Neural cell (in vitro differentiated cells): ENCODE data around the gene COX7A2L. TPM values are rescaled to one million over a fixed set of nuclear protein-coding genes. Genes with fewer than 3 reads are reported as not detected.

ENCODE experiments used
- H2AFZ ChIP-seq: fragments of 200-600, 300-800 bp; sonication (generic), shearing (Covaris generic); 2 replicates; pipeline ENCODE4 v1.6.0; 2014; ENCODE audit warnings: low read depth, mild to moderate bottlenecking, antibody characterized with exemption, low read length, moderate library complexity
- H3F3A ChIP-seq: fragments of 200-600 bp; shearing (Covaris generic); 2 replicates; pipeline ENCODE4 v1.6.1; 2016; ENCODE audit warnings: mild to moderate bottlenecking, moderate library complexity, mixed read lengths, antibody characterized with exemption, low read length; ENCODE audit not compliant: insufficient read depth, poor library complexity, severe bottlenecking
- H3K27ac ChIP-seq: fragments of 200-600, 300-800 bp; sonication (generic), shearing (Covaris generic); 2 replicates; pipeline ENCODE4 v1.5.1; 2014; ENCODE audit warnings: mild to moderate bottlenecking, low read length, moderate library complexity
- H3K27me3 ChIP-seq: fragments of 300-800, 200-600 bp; sonication (generic), shearing (Covaris generic); 2 replicates; pipeline ENCODE4 v1.6.0; 2014; ENCODE audit warnings: mild to moderate bottlenecking, low read depth, low read length, moderate library complexity; ENCODE audit not compliant: insufficient read depth
- H3K36me3 ChIP-seq: fragments of 300-800, 200-600 bp; sonication (generic), shearing (Covaris generic); 2 replicates; pipeline ENCODE4 v1.5.1; 2014; ENCODE audit warnings: mild to moderate bottlenecking, antibody characterized with exemption, low read length, moderate library complexity; ENCODE audit not compliant: insufficient read depth
- H3K4me2 ChIP-seq: fragments of 300-800, 200-600 bp; sonication (generic), shearing (Covaris generic); 2 replicates; pipeline ENCODE4 v1.6.0; 2014; ENCODE audit warnings: mild to moderate bottlenecking, low read length
- H3K4me3 ChIP-seq: fragments of 300-800, 200-600 bp; sonication (generic), shearing (Covaris generic); 2 replicates; pipeline ENCODE4 v1.5.1; 2014; ENCODE audit warnings: mild to moderate bottlenecking, low read length, moderate library complexity
- H3K79me2 ChIP-seq: fragments of 200-600 bp; shearing (Covaris generic); replicated peaks from 2 replicates; pipeline ENCODE4 v1.6.0; 2014; ENCODE audit warnings: mild to moderate bottlenecking, low read length, moderate library complexity; ENCODE audit not compliant: insufficient read depth
- H3K9ac ChIP-seq: fragments of 300-800, 200-600 bp; sonication (generic), shearing (Covaris generic); 2 replicates; pipeline ENCODE4 v1.6.1; 2016; ENCODE audit warnings: mild to moderate bottlenecking, low read length, mixed read lengths
- H3K9me2 ChIP-seq: fragments of 200-600 bp; shearing (Covaris generic); 2 replicates; pipeline ENCODE4 v1.6.1; 2016; ENCODE audit warnings: mild to moderate bottlenecking, low read length, mixed read lengths; ENCODE audit not compliant: insufficient read depth
- H3K9me3 ChIP-seq: fragments of 200-600, 300-800 bp; sonication (generic), shearing (Covaris generic); 2 replicates; pipeline ENCODE4 v1.6.1; 2016; ENCODE audit warnings: mild to moderate bottlenecking, mixed run types, low read length, moderate library complexity, mixed read lengths
- H4K20me1 ChIP-seq: fragments of 200-600 bp; shearing (Covaris generic); 2 replicates; pipeline ENCODE4 v1.6.1; 2016; ENCODE audit warnings: mild to moderate bottlenecking, mixed run types; ENCODE audit not compliant: insufficient read depth
- EP300 ChIP-seq: fragments of 450-650 bp; conservative IDR thresholded peaks from 2 replicates; pipeline ENCODE4 v1.6.1; 2014; ENCODE audit warnings: antibody characterized with exemption, mild to moderate bottlenecking, moderate library complexity; ENCODE audit not compliant: poor library complexity, severe bottlenecking
- EZH2 ChIP-seq: fragments of 200-600, 300-800 bp; shearing (Covaris generic), sonication (generic); IDR thresholded peaks from 2 replicates; pipeline ENCODE4 v1.6.1; 2014; ENCODE audit warnings: antibody characterized with exemption, low read length, borderline replicate concordance, mild to moderate bottlenecking; ENCODE audit not compliant: insufficient read depth, poor library complexity, severe bottlenecking
- MXI1 ChIP-seq: fragments of 450-650 bp; conservative IDR thresholded peaks from 2 replicates; pipeline ENCODE4 v1.6.1; 2014; ENCODE audit warnings: antibody characterized with exemption, mild to moderate bottlenecking; ENCODE audit not compliant: poor library complexity, severe bottlenecking
- POLR2AphosphoS5 ChIP-seq: IDR thresholded peaks from 2 replicates; pipeline ENCODE4 v1.6.1; 2012
- RAD21 ChIP-seq: fragments of 450-650 bp; conservative IDR thresholded peaks from 2 replicates; pipeline ENCODE4 v1.6.1; 2014; ENCODE audit warnings: antibody characterized with exemption, mild to moderate bottlenecking, moderate library complexity
- REST ChIP-seq: IDR thresholded peaks from 2 replicates; pipeline ENCODE4 v1.6.1; 2012; ENCODE audit warnings: borderline replicate concordance
- SMC3 ChIP-seq: fragments of 450-650 bp; conservative IDR thresholded peaks from 2 replicates; pipeline ENCODE4 v1.6.1; 2014; ENCODE audit warnings: antibody characterized with exemption, mild to moderate bottlenecking, moderate library complexity; ENCODE audit not compliant: poor library complexity
- TAF1 ChIP-seq: IDR thresholded peaks from 2 replicates; pipeline ENCODE4 v1.6.1; 2012; ENCODE audit warnings: low read depth
- polyA plus RNA-seq: library from polyadenylated mRNA; depleted of rRNA; stranded (reverse); fragments of >200 nt; gene quantifications from 2 replicates; pipeline ENCODE4 v1.2.3, GENCODE V29; 2014
- TF ChIP-seq, protein P1 (sequence below): fragments of 450-650 bp; IDR thresholded peaks from 2 replicates; pipeline ENCODE4 v1.5.1; 2014; ENCODE audit warnings: antibody characterized with exemption, mild to moderate bottlenecking, moderate library complexity; ENCODE audit not compliant: poor library complexity, severe bottlenecking

Gene COX7A2L
- polyA plus RNA-seq, 1 donor from 2014 or later = 425 TPM

DNA sequence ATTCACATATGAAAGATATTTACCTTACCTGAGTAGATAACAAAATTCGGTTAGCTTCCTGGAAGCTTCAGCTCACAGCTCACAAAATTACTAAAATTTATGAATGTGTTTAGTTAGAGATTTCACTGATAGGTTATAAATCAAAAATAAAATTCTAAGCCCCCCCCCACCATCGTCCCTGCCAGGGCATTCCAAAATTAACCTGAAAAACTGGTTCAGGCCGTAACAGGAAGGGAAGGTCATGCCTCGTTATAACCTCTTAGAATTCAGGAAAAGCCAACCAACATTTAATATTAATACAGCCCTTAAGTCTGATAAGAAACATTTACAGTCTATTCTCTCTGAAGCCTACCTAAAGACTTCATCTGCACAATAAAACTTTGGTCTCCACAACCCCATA, 48.9 kb downstream of the COX7A2L start:
- Histone ChIP-seq H3K27ac (no peak overlapping the region), H3K9ac (no peak overlapping the region), H3K79me2 (no peaks in the 10 kb centered on the region), H3F3A (no peaks in the 10 kb centered on the region), H3K4me2 (no peak overlapping the region), H2AFZ (no peak overlapping the region), H3K36me3 (no peaks in the 10 kb centered on the region), H3K27me3 (no peaks in the 10 kb centered on the region), H3K4me3 (no peak overlapping the region), H3K9me3 (no peaks in the 10 kb centered on the region), H3K9me2 (no peaks in the 10 kb centered on the region), H4K20me1 (no peaks in the 10 kb centered on the region)
- no peak for TF ChIP-seq POLR2AphosphoS5
- TF ChIP-seq EP300 = no peak
- TF ChIP-seq REST = no peak
- no peak for TF ChIP-seq MXI1

GRCh38 chr2:42310007-42310515, 51.0 kb downstream of the COX7A2L start:
- Histone ChIP-seq H3K9ac (no peak overlapping the region), H3K9me3 (no peaks in the 10 kb centered on the region), H3K27me3 (no peaks in the 10 kb centered on the region), H3K27ac (no peak overlapping the region), H3K79me2 (no peaks in the 10 kb centered on the region), H2AFZ (no peak overlapping the region), H3K4me3 (no peak overlapping the region), H3F3A (no peaks in the 10 kb centered on the region), H3K9me2 (no peaks in the 10 kb centered on the region), H3K36me3 (no peaks in the 10 kb centered on the region), H3K4me2 (no peak overlapping the region), H4K20me1 (no peaks in the 10 kb centered on the region)
- TF ChIP-seq MXI1 (no peak), REST (no peak), EZH2 (no peak), RAD21 (no peak), TAF1 (no peak), SMC3 (no peak), EP300 (no peak), POLR2AphosphoS5 (no peak)
- TF ChIP-seq, protein P1, sequence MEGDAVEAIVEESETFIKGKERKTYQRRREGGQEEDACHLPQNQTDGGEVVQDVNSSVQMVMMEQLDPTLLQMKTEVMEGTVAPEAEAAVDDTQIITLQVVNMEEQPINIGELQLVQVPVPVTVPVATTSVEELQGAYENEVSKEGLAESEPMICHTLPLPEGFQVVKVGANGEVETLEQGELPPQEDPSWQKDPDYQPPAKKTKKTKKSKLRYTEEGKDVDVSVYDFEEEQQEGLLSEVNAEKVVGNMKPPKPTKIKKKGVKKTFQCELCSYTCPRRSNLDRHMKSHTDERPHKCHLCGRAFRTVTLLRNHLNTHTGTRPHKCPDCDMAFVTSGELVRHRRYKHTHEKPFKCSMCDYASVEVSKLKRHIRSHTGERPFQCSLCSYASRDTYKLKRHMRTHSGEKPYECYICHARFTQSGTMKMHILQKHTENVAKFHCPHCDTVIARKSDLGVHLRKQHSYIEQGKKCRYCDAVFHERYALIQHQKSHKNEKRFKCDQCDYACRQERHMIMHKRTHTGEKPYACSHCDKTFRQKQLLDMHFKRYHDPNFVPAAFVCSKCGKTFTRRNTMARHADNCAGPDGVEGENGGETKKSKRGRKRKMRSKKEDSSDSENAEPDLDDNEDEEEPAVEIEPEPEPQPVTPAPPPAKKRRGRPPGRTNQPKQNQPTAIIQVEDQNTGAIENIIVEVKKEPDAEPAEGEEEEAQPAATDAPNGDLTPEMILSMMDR = no peak
